ENCODE results near the gene MLEC. TPM values are rescaled to one million over a fixed set of nuclear protein-coding genes. Genes with fewer than 3 reads are reported as not detected.

MLEC gene
- total RNA-seq, 4 donors from 2014 or later = 75.6 to 153 (median 130) TPM

DNA sequence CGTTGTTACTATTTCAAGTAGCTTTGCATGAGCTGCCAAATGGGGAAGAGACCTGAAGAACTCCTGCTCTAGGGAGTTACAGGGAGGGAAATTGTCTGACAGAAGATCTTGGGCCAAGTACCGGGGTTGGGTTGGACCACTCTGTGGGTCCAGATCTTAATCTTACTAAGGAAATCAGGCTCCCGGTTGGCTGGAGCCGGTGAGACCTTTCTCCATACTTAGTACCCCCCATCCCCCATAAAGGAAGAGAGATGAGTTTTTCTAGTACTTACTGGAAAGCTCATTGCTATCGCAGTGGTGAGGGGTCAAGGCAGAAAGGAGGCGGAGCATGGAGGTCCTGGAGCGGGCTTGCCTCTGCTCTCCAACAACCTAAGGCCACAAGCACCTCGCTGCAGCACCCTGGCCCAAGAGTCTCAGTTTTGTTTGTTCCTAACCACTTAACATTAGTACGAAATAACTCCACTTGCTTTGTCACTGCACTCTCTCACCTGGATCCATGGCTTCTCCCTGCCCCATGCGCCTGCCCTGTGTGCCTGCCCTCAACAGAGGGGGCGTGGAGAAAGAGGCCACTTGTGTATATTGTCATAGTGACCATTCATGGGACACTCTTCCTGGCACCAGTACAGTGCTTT is 16.5 kb downstream of the MLEC start:
- no peak for TF ChIP-seq POLR2A (IDR thresholded peaks at IDR 0.05)
- TF ChIP-seq EP300 (IDR thresholded peaks at IDR 0.05; ENCODE audit: low read depth) = no peak
- TF ChIP-seq, protein P1, sequence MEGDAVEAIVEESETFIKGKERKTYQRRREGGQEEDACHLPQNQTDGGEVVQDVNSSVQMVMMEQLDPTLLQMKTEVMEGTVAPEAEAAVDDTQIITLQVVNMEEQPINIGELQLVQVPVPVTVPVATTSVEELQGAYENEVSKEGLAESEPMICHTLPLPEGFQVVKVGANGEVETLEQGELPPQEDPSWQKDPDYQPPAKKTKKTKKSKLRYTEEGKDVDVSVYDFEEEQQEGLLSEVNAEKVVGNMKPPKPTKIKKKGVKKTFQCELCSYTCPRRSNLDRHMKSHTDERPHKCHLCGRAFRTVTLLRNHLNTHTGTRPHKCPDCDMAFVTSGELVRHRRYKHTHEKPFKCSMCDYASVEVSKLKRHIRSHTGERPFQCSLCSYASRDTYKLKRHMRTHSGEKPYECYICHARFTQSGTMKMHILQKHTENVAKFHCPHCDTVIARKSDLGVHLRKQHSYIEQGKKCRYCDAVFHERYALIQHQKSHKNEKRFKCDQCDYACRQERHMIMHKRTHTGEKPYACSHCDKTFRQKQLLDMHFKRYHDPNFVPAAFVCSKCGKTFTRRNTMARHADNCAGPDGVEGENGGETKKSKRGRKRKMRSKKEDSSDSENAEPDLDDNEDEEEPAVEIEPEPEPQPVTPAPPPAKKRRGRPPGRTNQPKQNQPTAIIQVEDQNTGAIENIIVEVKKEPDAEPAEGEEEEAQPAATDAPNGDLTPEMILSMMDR (IDR thresholded peaks at IDR 0.05) = no peak
- no peak for TF ChIP-seq POLR2AphosphoS5 (IDR thresholded peaks at IDR 0.05)
- in situ Hi-C loops (cut with MboI; ENCODE audit: low pct_ligation_motif_present in 1 of 4, low pct_unique_long_range_greater_than_20kb in 1 of 4, low sequenced_read_pairs in 3 of 4) (no loop called here), intact Hi-C loops (cut with DNase I; ENCODE audit: low total_unique reads) (no loop called here)
- Histone ChIP-seq H3K4me3 (no peak overlapping the region), H3K36me3 (peaks cover 0 to 30% (median 12%) of the 10 kb centered on the region in 4 donors), H3K27ac (no peak overlapping the region), H3K4me1 (peaks cover 0 to 8% (median 1%) of the 10 kb centered on the region in 4 donors), H3K27me3 (no peaks in the 10 kb centered on the region), H3K9me3 (no peaks in the 10 kb centered on the region)
- WGBS, 2 donors (ENCODE audit: low coverage in 1 of 2) = 92 to 93% methylated on average over 8 to 11 of the region's 11 CpGs
- DNase-seq = no peak

DNA sequence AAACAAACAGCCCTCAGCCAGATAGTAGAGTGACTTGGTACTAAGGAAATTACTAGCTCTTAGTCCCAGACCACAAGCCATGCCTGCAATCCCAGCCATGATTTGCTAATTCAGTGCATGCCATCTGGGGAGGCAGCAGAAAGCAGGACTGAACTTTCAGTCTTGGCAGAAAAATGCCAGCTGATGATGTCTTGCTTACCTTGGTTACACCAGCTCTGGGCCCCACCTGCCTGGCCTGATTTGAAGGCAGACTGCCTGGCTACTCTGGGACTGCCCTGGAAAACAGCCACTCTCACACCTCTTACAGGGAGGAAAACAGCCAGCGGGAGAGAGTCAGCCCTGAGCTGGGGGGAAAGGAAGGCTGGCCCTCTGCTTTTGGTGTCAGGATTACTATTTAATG is 18.7 kb downstream of the MLEC start:
- Histone ChIP-seq H3K27me3 (no peaks in the 10 kb centered on the region), H3K9me3 (no peaks in the 10 kb centered on the region), H3K4me3 (no peak overlapping the region), H3K4me1 (peaks cover 0 to 6% (median 5%) of the 10 kb centered on the region in 4 donors), H3K27ac (no peak overlapping the region), H3K36me3 (peaks cover 0 to 12% (median 3%) of the 10 kb centered on the region in 4 donors)
- in situ Hi-C loops (cut with MboI; ENCODE audit: low pct_ligation_motif_present in 1 of 4, low pct_unique_long_range_greater_than_20kb in 1 of 4, low sequenced_read_pairs in 3 of 4) = no loop called here
- intact Hi-C loops (cut with DNase I; ENCODE audit: low total_unique reads) = no loop called here
- TF ChIP-seq POLR2AphosphoS5 (IDR thresholded peaks at IDR 0.05) (no peak), EP300 (IDR thresholded peaks at IDR 0.05; ENCODE audit: low read depth) (no peak), POLR2A (IDR thresholded peaks at IDR 0.05) (no peak)
- TF ChIP-seq, protein P1 (IDR thresholded peaks at IDR 0.05) = no peak
- WGBS, 2 donors (ENCODE audit: low coverage in 1 of 2) = 94% methylated on average over 1 of the region's 1 CpG; no CpG with 5 or more reads in 1 of the 2 donors
- no peak for DNase-seq

DNA sequence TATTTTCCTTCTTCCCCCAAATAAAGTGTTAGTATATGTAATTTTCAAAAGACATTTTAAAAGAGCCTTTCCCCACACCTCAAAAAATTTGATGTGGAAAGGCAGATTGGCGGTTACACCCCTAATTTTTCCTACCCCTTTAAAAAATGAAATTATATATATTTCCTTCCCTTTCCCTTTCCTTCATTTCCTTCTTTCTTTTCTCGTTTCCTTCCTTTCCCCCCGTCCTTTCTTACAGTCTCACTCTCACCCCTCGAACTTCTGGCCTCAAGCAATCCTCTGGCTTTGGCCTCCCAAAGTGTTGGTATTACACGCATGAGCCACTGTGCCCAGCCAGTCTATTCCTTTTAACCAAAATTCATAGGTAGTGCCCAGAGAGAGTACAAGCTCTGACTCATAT is 19.1 kb downstream of the MLEC start:
- Histone ChIP-seq H3K27ac (no peak overlapping the region), H3K4me3 (no peak overlapping the region), H3K27me3 (no peaks in the 10 kb centered on the region), H3K9me3 (no peaks in the 10 kb centered on the region), H3K4me1 (peaks cover 0 to 10% (median 6%) of the 10 kb centered on the region in 4 donors), H3K36me3 (peaks cover 0 to 10% (median 1%) of the 10 kb centered on the region in 4 donors)
- intact Hi-C loops (cut with DNase I; ENCODE audit: low total_unique reads) (no loop called here), in situ Hi-C loops (cut with MboI; ENCODE audit: low pct_ligation_motif_present in 1 of 4, low pct_unique_long_range_greater_than_20kb in 1 of 4, low sequenced_read_pairs in 3 of 4) (no loop called here)
- 80 to 81% methylated on average over 5 of the region's 5 CpGs for WGBS, 2 donors (ENCODE audit: low coverage in 1 of 2)
- TF ChIP-seq, protein P1 (IDR thresholded peaks at IDR 0.05) = no peak
- TF ChIP-seq EP300 (IDR thresholded peaks at IDR 0.05; ENCODE audit: low read depth) (no peak), POLR2A (IDR thresholded peaks at IDR 0.05) (no peak), POLR2AphosphoS5 (IDR thresholded peaks at IDR 0.05) (no peak)
- no peak for DNase-seq

DNA sequence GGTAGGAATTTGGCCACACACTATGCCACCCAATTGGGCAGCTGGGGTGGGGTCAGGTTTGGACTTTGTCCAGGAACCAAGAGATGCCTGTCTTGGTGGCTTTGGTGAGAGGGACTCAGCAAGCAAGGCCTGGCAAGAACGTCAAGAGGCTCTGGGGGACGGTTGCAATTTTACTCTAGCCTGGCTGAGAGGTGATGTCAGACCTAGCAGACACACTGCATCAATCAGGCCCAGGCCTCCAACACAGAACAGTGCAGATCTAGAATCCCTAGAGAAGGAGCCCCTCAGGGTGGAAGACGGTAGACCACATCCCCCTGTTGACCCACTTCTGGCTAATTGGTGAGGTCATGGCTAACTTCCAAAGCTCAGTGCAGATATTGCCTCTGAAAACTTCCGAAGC is 21.7 kb downstream of the MLEC start:
- no peak overlapping the region for H3K4me3 ChIP-seq
- no peak for DNase-seq
- H3K4me1 ChIP-seq = peaks cover 7 to 23% (median 18%) of the 10 kb centered on the region in 4 donors
- no peak overlapping the region for H3K27ac ChIP-seq
- 40 to 66% methylated on average over 2 to 4 of the region's 4 CpGs for WGBS, 2 donors (ENCODE audit: low coverage in 1 of 2)
- no peaks in the 10 kb centered on the region for H3K36me3 ChIP-seq
- intact Hi-C loops (cut with DNase I; ENCODE audit: low total_unique reads) = no loop called here
- in situ Hi-C loops (cut with MboI; ENCODE audit: low pct_ligation_motif_present in 1 of 4, low pct_unique_long_range_greater_than_20kb in 1 of 4, low sequenced_read_pairs in 3 of 4) = no loop called here
- no peaks in the 10 kb centered on the region for H3K9me3 ChIP-seq
- H3K27me3 ChIP-seq = no peaks in the 10 kb centered on the region
- TF ChIP-seq POLR2A (IDR thresholded peaks at IDR 0.05) (no peak), EP300 (IDR thresholded peaks at IDR 0.05; ENCODE audit: low read depth) (no peak)

Measured in transverse colon (tissue), 4 donors.